HepG2 (cell line): Measurements from ENCODE around the gene GABRP. TPM values are rescaled to one million over a fixed set of nuclear protein-coding genes. Genes with fewer than 3 reads are reported as not detected.

Experiments
- ATAC-seq: fragments of 200-7000 bp; cut with Tn5 transposase; 3 replicates; pipeline ENCODE4 v1.9.1; 2020; ENCODE audit warnings: mild to moderate bottlenecking, moderate library complexity
- BruUV-seq: library from RNA; stranded (reverse); fragments of 400-500 nt; replicated peaks from 2 replicates; lab custom pipeline; 2021; lab: Mats Ljungman, UMichigan
- CTCF ChIA-PET: fragments of 300-600 bp; formaldehyde crosslinking; extraction: SDS; loops from one replicate; lab custom pipeline; 2021; ENCODE audit warnings: low total read pairs, inconsistent platforms, low intra/inter-chr PET ratio; lab: Yijun Ruan, JAX
- POLR2A ChIA-PET: fragments of 350-600 bp; sonication (Branson Sonifier 250); formaldehyde crosslinking; loops from one replicate; lab custom pipeline; 2020; ENCODE audit warnings: antibody characterized with exemption, inconsistent platforms; lab: Yijun Ruan, JAX
- DNase-seq: peaks from one replicate; pipeline ENCODE4 v3.0.0-alpha.2; 2015; ENCODE audit warnings: low spot score
- FAIRE-seq: peaks from 3 replicates; lab custom pipeline; 2011; peaks lifted over from hg19 to GRCh38; lab: Jason Lieb, UNC
- H2AFZ ChIP-seq: one replicate; pipeline ENCODE4 v1.6.1; 2011; ENCODE audit warnings: low read length, inconsistent platforms
- H3K27ac ChIP-seq: fragments of 300-600 bp; 3 replicates; pipeline ENCODE4 v1.8.0; 2011; ENCODE audit warnings: mixed run types, mild to moderate bottlenecking, mixed read lengths, low read length, inconsistent platforms; ENCODE audit not compliant: insufficient read depth; ENCODE audit errors: extremely low read length
- H3K27me3 ChIP-seq, 2 experiments: fragments of 200-600 bp in 1 of 2; 2 replicates in 1 of 2; 3 replicates in 1 of 2; pipeline versions ENCODE4 v1.6.0 to v1.8.0; 2011; ENCODE audit warnings: low read length in 2 of 2, mild to moderate bottlenecking in 2 of 2, moderate library complexity in 2 of 2, inconsistent platforms in 1 of 2; ENCODE audit not compliant: insufficient read depth in 2 of 2, control insufficient read depth in 1 of 2
- H3K36me3 ChIP-seq, 2 experiments: fragments of 200-600 bp in 1 of 2; replicated peaks in 1 of 2; 2 replicates in 1 of 2; 3 replicates in 1 of 2; pipeline versions ENCODE4 v1.5.1 to v1.8.0; 2011; ENCODE audit warnings: low read length in 2 of 2, inconsistent platforms in 1 of 2; ENCODE audit not compliant: insufficient read depth in 2 of 2, control insufficient read depth in 1 of 2
- H3K4me1 ChIP-seq: 2 replicates; pipeline ENCODE4 v1.5.1; 2012; ENCODE audit warnings: low read length, inconsistent platforms; ENCODE audit not compliant: insufficient read depth
- H3K4me2 ChIP-seq: 2 replicates; pipeline ENCODE4 v1.6.0; 2011; ENCODE audit warnings: low read depth, low read length, inconsistent platforms
- H3K4me3 ChIP-seq, 3 experiments: fragments of 200-600 bp in 1 of 3; sonication (generic), shearing (Covaris generic) in 1 of 3; replicated peaks in 1 of 3; 2 replicates each; pipeline ENCODE4 v1.5.1; 2011 to 2016; ENCODE audit warnings: low read length in 3 of 3, inconsistent platforms in 2 of 3, low read depth in 2 of 3, mild to moderate bottlenecking in 2 of 3, control low read depth in 1 of 3, mixed read lengths in 1 of 3; ENCODE audit not compliant: insufficient read depth in 1 of 3
- H3K79me2 ChIP-seq: one replicate; pipeline ENCODE4 v1.6.1; 2011; ENCODE audit warnings: low read length, inconsistent platforms; ENCODE audit not compliant: insufficient read depth
- H3K9ac ChIP-seq: 2 replicates; pipeline ENCODE4 v1.6.0; 2011; ENCODE audit warnings: mild to moderate bottlenecking, low read depth, low read length, inconsistent platforms; ENCODE audit not compliant: insufficient read depth
- H3K9me3 ChIP-seq: 2 replicates; pipeline ENCODE4 v1.5.1; 2012; ENCODE audit warnings: mild to moderate bottlenecking, low read length
- H4K20me1 ChIP-seq: 2 replicates; pipeline ENCODE4 v1.6.0; 2011; ENCODE audit warnings: inconsistent platforms, mild to moderate bottlenecking, low read length, moderate library complexity; ENCODE audit not compliant: insufficient read depth
- CAMTA2 ChIP-seq: sonication (generic); formaldehyde crosslinking; IDR thresholded peaks from 2 replicates; pipeline ENCODE4 v1.4.0; 2020; ENCODE audit warnings: mild to moderate bottlenecking, missing genetic modification reagents, borderline replicate concordance
- ELK4 ChIP-seq: sonication (generic); formaldehyde crosslinking; IDR thresholded peaks from 2 replicates; pipeline ENCODE4 v1.9.0; 2021; ENCODE audit warnings: missing genetic modification reagents, borderline replicate concordance
- IRF2 ChIP-seq: IDR thresholded peaks from 2 replicates; pipeline ENCODE4 v1.6.1; 2018; ENCODE audit warnings: missing genetic modification reagents, missing compliant biosample characterization
- NFYC ChIP-seq: IDR thresholded peaks from 2 replicates; pipeline ENCODE4 v1.6.1; 2016; ENCODE audit warnings: missing genetic modification reagents, missing compliant biosample characterization
- SIN3B ChIP-seq: fragments of 150-350 bp; IDR thresholded peaks from 2 replicates; pipeline ENCODE4 v1.6.1; 2014; ENCODE audit warnings: low read length
- SP1 ChIP-seq, 2 experiments: fragments of 450-650 bp in 1 of 2; sonication (generic) in 1 of 2; formaldehyde crosslinking in 1 of 2; IDR thresholded peaks; 2 replicates each; pipeline versions ENCODE4 v1.4.0 to v1.6.1; 2016 to 2020; ENCODE audit warnings: missing genetic modification reagents in 1 of 2
- ZFP36L1 ChIP-seq: sonication (generic); formaldehyde crosslinking; IDR thresholded peaks from 2 replicates; pipeline ENCODE4 v1.8.0; 2022; ENCODE audit warnings: mild to moderate bottlenecking, missing genetic modification reagents, moderate library complexity
- ZFP41 ChIP-seq: sonication (generic); formaldehyde crosslinking; IDR thresholded peaks from 2 replicates; pipeline ENCODE4 v1.4.0; 2020; ENCODE audit warnings: mild to moderate bottlenecking, missing genetic modification reagents, borderline replicate concordance
- ZNF17 ChIP-seq: sonication (generic); formaldehyde crosslinking; IDR thresholded peaks from 2 replicates; pipeline ENCODE4 v1.5.0; 2020; ENCODE audit warnings: mild to moderate bottlenecking, missing genetic modification reagents
- ZNF678 ChIP-seq: sonication (generic); formaldehyde crosslinking; IDR thresholded peaks from 2 replicates; pipeline ENCODE4 v1.4.0; 2020; ENCODE audit warnings: mild to moderate bottlenecking, missing genetic modification reagents
- ZNF740 ChIP-seq: sonication (generic); formaldehyde crosslinking; IDR thresholded peaks from 2 replicates; pipeline ENCODE4 v1.4.0; 2020; ENCODE audit warnings: missing genetic modification reagents
- WGBS: methylation state at CpG from one replicate; pipeline ENCODE4 v1.1.6; 2017; ENCODE audit warnings: low lambda C conversion rate; 5-methylcytosine and 5-hydroxymethylcytosine counted together
- in situ Hi-C: cut with HindIII; loops from 2 replicates; pipeline ENCODE4 v1.10.0; 2017; ENCODE audit warnings: low pct_unique_long_range_greater_than_20kb; ENCODE audit not compliant: extremely low pct_ligation_motif_present
- intact Hi-C: fragments of 100-400 bp; cut with micrococcal nuclease; formaldehyde crosslinking; loops from one replicate; pipeline ENCODE4 v1.10.0; 2022; ENCODE audit not compliant: unreplicated experiment
- polyA plus RNA-seq, 8 experiments: library from polyadenylated mRNA; depleted of rRNA in 3 of 8; stranded (reverse) in 7 of 8; unstranded in 1 of 8; fragments of >200 nt; fragmentation: Illumina TruSeq in 4 of 8; extraction: Trizol in 4 of 8; gene quantifications; 2 replicates each; pipeline versions ENCODE4 v1.2.1 to v1.2.3, GENCODE V29; 2011 to 2016; ENCODE audit warnings: low read depth in 4 of 8, missing spikeins in 1 of 8, mixed read lengths in 1 of 8; ENCODE audit not compliant: insufficient read depth in 1 of 8
- total RNA-seq, 5 experiments: library from RNA; depleted of rRNA; stranded (reverse); fragments of >200 nt; fragmentation: Illumina TruSeq; extraction: Trizol; gene quantifications; 2 replicates each; pipeline ENCODE4 v1.2.3, GENCODE V29; 2016; ENCODE audit warnings: low read depth in 1 of 5
- TF ChIP-seq, protein P1 (sequence below): sonication (generic); formaldehyde crosslinking; IDR thresholded peaks from 2 replicates; pipeline ENCODE4 v1.5.1; 2020; ENCODE audit warnings: mild to moderate bottlenecking, missing genetic modification reagents, borderline replicate concordance

Gene GABRP
- total and polyA plus RNA-seq, 2 of the 13 experiments (the other 11 are each of a cell fraction or from before 2014, with no cell fraction given) = not detected

- H3K27me3 ChIP-seq = 0 out of 5 replicates have a peak, but pooled peaks cover 0 to 5% of the 10 kb centered on the region in 2 experiments
- in situ Hi-C loops = no loop called here
- no peak for ATAC-seq
- no peak overlapping the region for H3K27ac ChIP-seq
- no peak overlapping the region for H2AFZ ChIP-seq
- no peak overlapping the region for H3K4me3 ChIP-seq
- FAIRE-seq = no peak
- intact Hi-C loops = no loop called here
- no peaks in the 10 kb centered on the region for H4K20me1 ChIP-seq
- ChIA-PET POLR2A (no interaction called here), CTCF (no interaction called here)
- no peak overlapping the region for H3K4me2 ChIP-seq
- 0% methylated on average over 1 of the region's 1 CpG for WGBS
- H3K79me2 ChIP-seq = no peaks in the 10 kb centered on the region
- no peak for DNase-seq
- no peaks in the 10 kb centered on the region for H3K9me3 ChIP-seq
- H3K4me1 ChIP-seq = no peaks in the 10 kb centered on the region
- no peaks in the 10 kb centered on the region for H3K36me3 ChIP-seq
- no peak overlapping the region for H3K9ac ChIP-seq
- TF ChIP-seq, protein P1, sequence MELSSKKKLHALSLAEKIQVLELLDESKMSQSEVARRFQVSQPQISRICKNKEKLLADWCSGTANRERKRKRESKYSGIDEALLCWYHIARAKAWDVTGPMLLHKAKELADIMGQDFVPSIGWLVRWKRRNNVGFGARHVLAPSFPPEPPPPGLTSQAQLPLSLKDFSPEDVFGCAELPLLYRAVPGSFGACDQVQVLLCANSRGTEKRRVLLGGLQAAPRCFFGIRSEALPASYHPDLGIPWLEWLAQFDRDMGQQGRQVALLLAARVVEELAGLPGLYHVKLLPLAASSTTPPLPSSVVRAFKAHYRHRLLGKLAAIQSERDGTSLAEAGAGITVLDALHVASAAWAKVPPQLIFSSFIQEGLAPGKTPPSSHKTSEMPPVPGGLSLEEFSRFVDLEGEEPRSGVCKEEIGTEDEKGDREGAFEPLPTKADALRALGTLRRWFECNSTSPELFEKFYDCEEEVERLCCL = no peak
- TF ChIP-seq IRF2 (CRISPR knock-in tag) (no peak), ZFP36L1 (no peak), SP1 (IDR thresholded peaks at IDR 0.05) (no peak), SP1 (CRISPR knock-in tag; IDR thresholded peaks at IDR 0.05) (no peak), SIN3B (no peak), CAMTA2 (CRISPR knock-in tag) (no peak), NFYC (CRISPR knock-in tag) (no peak), ZNF678 (CRISPR knock-in tag) (no peak), ZFP41 (CRISPR knock-in tag) (no peak), ZNF740 (CRISPR knock-in tag) (no peak), ZNF17 (CRISPR knock-in tag) (no peak), ELK4 (CRISPR knock-in tag) (no peak)
- BruUV-seq = no TSS peak
Measured at GRCh38 chr5:170781946-170782345, 1.6 kb upstream of the GABRP start.
